Fibroblast of upper back skin (primary cell): ENCODE results near the gene PLK2.

Source experiments
- DNase-seq: peaks from one replicate; pipeline ENCODE4 v3.0.0-alpha.2; 2013

PLK2 gene

GRCh38 chr5:58460002-58460731 is at the start of gene PLK2:
TSS of gene PLK2 (minus strand) at chr5:58460086. CDS start at chr5:58459959, 127 bp downstream.
- peak; percentile 94 for DNase-seq

GRCh38 chr5:58507715-58508114 is 47.8 kb upstream of the PLK2 start:
- no peak for DNase-seq

GRCh38 chr5:58505971-58506640 is 46.2 kb upstream of the PLK2 start:
- no peak for DNase-seq

GRCh38 chr5:58505502-58505901 is 45.6 kb upstream of the PLK2 start:
- DNase-seq = no peak

GRCh38 chr5:58504766-58505165 is 44.9 kb upstream of the PLK2 start:
- no peak for DNase-seq

- DNase-seq = no peak
These were observed 43.6 kb upstream of the PLK2 start for GRCh38 chr5:58503390-58504046.

- peak; percentile 10 for DNase-seq
These were observed 42.0 kb upstream of the PLK2 start for GRCh38 chr5:58501778-58502417.

- DNase-seq = no peak
These were observed 40.1 kb upstream of the PLK2 start for GRCh38 chr5:58499941-58500340.

GRCh38 chr5:58499231-58499630 is 39.3 kb upstream of the PLK2 start:
- DNase-seq = no peak

- peak; percentile 32 for DNase-seq
These were observed 38.6 kb upstream of the PLK2 start for GRCh38 chr5:58498340-58498942.

GRCh38 chr5:58497921-58498320 is 38.0 kb upstream of the PLK2 start:
- no peak for DNase-seq

GRCh38 chr5:58497386-58497785 is 37.5 kb upstream of the PLK2 start:
- no peak for DNase-seq

- no peak for DNase-seq
These were observed 36.6 kb upstream of the PLK2 start for GRCh38 chr5:58496488-58496887.

- no peak for DNase-seq
These were observed 33.3 kb upstream of the PLK2 start for GRCh38 chr5:58493141-58493540.

- DNase-seq = no peak
These were observed 31.5 kb upstream of the PLK2 start, which contains the start of gene GAPT for GRCh38 chr5:58491216-58491892. TSS of gene GAPT (plus strand) at chr5:58491435. CDS start at chr5:58494537, 3,102 bp downstream.

GRCh38 chr5:58490402-58491050 is 30.6 kb upstream of the PLK2 start:
- DNase-seq = no peak

- DNase-seq = no peak
These were observed 26.4 kb upstream of the PLK2 start for GRCh38 chr5:58486290-58486689.

- no peak for DNase-seq
These were observed 24.6 kb upstream of the PLK2 start for GRCh38 chr5:58484505-58484904.

- no peak for DNase-seq
These were observed 22.6 kb upstream of the PLK2 start for GRCh38 chr5:58482536-58482935.

GRCh38 chr5:58481828-58482227 is 21.9 kb upstream of the PLK2 start:
- DNase-seq = no peak

GRCh38 chr5:58481066-58481676 is 21.3 kb upstream of the PLK2 start:
- no peak for DNase-seq
